Naive B cell (primary cell): Measurements from ENCODE around the gene TTC22. TPM values are rescaled to one million over a fixed set of nuclear protein-coding genes. Genes with fewer than 3 reads are reported as not detected.
A peak's percentile ranks its signal among the peaks of the same experiment; 100 is the strongest.

Experiments
- ATAC-seq, 2 donors: fragments of 150-1000 bp; cut with Tn5 transposase; 2 replicates each; pipeline ENCODE4 v1.10.0; 2021; ENCODE audit warnings: low read depth in 2 of 2, mild to moderate bottlenecking in 2 of 2, moderate library complexity in 2 of 2
- DNase-seq: peaks from one replicate; pipeline ENCODE4 v3.0.0; 2022
- H3K27ac Mint-ChIP-seq, 6 donors: one replicate each; pipeline ENCODE4 v1.8.0; 2020 to 2022; ENCODE audit warnings: mild to moderate bottlenecking in 6 of 6, mixed read lengths in 6 of 6, moderate library complexity in 5 of 6, inconsistent platforms in 2 of 6
- H3K27me3 Mint-ChIP-seq, 3 donors: one replicate each; pipeline ENCODE4 v1.8.0; 2021 to 2022; ENCODE audit warnings: mixed read lengths in 3 of 3, mild to moderate bottlenecking in 1 of 3
- H3K36me3 Mint-ChIP-seq, 2 donors: one replicate each; pipeline ENCODE4 v1.8.0; 2020 to 2022; ENCODE audit warnings: mixed read lengths in 2 of 2, inconsistent platforms in 1 of 2, mild to moderate bottlenecking in 1 of 2
- H3K4me1 Mint-ChIP-seq, 3 donors: one replicate each; pipeline ENCODE4 v1.8.0; 2020 to 2022; ENCODE audit warnings: mixed read lengths in 3 of 3, inconsistent platforms in 1 of 3, mild to moderate bottlenecking in 1 of 3, moderate library complexity in 1 of 3
- H3K4me3 Mint-ChIP-seq, 8 donors: one replicate each; pipeline ENCODE4 v1.8.0; 2020 to 2022; ENCODE audit warnings: mild to moderate bottlenecking in 8 of 8, mixed read lengths in 8 of 8, moderate library complexity in 8 of 8, inconsistent platforms in 2 of 8
- H3K9me3 Mint-ChIP-seq, 7 donors: one replicate each; pipeline ENCODE4 v1.8.0; 2020 to 2022; ENCODE audit warnings: mixed read lengths in 7 of 7, mild to moderate bottlenecking in 5 of 7, inconsistent platforms in 2 of 7, moderate library complexity in 1 of 7
- polyA plus RNA-seq, 6 donors: library from polyadenylated mRNA; unstranded; fragments of 300-500 nt; fragmentation: Illumina TruSeq; gene quantifications; one replicate each; pipeline ENCODE4 v1.2.3, GENCODE V29; 2021; ENCODE audit warnings: low read depth in 6 of 6

Gene TTC22
- 1 to 10 TPM in 3 of 6 donors, under 1 TPM in 2, not detected in 1; 0.41 to 2.0 (median 1.1) TPM for polyA plus RNA-seq

GRCh38 chr1:54800899-54801759 is at the start of gene TTC22:
TSS of gene TTC22 (minus strand) at chr1:54801323. CDS start at chr1:54801163, 160 bp downstream.
- Mint-ChIP-seq H3K36me3 (no peaks in the 10 kb centered on the region), H3K4me3 (peak within 1 kb of the TSS; percentile 91 to 96 (median 94)), H3K27ac (peak within 1 kb of the TSS in 4 of 6 donors; percentile 75 to 88 (median 82)), H3K27me3 (no peaks in the 10 kb centered on the region), H3K4me1 (peaks cover 30 to 32% (median 31%) of the 10 kb centered on the region in 3 donors), H3K9me3 (no peaks in the 10 kb centered on the region)
- peak; percentile 64 for DNase-seq
- ATAC-seq = peak; percentile 88 to 89

- ATAC-seq = no peak
- DNase-seq = no peak
- Mint-ChIP-seq H3K36me3 (peaks cover 8 to 20% of the 10 kb centered on the region in 2 donors), H3K4me1 (no peaks in the 10 kb centered on the region), H3K9me3 (peaks cover 0 to 4% (median 0%) of the 10 kb centered on the region in 7 donors), H3K27me3 (no peaks in the 10 kb centered on the region), H3K4me3 (no peak overlapping the region), H3K27ac (no peak overlapping the region)
These were observed 49.6 kb upstream of the TTC22 start for GRCh38 chr1:54850737-54851136.

DNA sequence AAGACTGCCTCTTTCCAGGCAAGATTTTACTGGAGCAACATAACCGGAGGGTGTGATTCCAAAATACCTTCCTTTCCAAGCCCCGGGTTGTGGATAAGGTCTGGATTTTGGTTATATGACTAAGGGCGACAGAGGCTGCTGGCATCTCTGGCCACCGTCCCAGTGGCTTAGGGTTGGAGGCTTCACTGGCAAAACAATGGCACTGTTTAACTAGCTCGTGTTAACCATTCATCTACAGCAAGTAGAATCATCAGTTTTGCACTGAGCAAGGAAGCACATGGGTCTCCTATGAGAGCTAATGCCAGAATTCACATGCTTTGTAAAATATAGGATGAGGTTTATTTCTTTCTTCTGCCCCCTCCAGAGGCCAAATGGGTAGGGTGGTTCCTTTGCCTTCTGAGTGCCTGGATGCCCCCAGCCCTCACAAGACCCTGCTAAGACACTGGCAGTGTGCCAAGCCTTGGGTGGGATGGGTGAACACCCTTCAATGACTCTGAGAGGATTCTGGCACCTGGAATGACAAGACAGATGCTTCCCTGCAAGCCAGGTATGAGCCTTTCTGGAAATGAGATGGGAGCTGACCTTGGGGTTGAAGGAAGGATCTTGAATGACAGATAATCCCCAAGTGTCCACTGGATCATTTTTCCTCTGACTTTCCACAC is 49.1 kb upstream of the TTC22 start:
- no peak overlapping the region for H3K27ac Mint-ChIP-seq
- H3K36me3 Mint-ChIP-seq = peaks cover 8 to 20% of the 10 kb centered on the region in 2 donors

DNA sequence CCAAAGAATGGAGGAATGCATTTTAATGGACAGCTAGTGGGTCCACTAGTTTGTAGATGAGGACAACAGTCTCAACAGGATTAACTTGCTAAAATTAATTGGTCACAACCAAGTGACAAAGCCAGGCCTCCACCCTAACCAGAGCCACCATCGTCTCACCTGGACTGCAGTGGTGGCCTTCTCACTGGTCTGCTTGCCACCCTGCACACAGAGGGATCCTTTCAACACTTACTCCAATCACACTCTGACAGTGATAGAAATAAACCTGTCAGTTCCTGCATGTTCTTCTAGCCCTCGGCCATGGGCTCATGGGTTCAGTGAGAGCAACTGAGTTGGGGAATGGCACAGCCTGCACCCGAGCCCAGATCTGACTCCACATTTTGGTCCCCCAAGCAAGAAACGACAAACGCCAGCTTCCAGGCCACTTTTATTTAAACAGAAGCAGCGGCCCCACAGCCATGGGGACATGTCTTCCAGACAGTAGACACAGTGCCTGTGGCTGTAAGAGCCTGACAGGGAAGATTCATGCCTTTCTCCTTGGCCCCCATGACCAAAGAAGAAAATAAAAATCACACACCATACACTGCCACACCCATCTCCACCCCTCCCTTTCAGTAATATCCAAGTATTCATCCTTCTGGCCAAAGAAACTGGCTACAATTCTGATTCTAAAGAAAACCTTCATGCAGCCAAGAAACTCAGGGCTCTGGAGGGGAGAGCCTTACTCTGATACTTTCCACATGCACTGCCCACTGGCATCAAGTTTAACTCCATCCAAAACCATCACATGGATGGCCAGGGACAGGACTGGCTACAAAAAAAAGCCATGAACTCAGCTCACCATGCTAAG is 48.3 kb upstream of the TTC22 start:
- Mint-ChIP-seq H3K27me3 (no peaks in the 10 kb centered on the region), H3K27ac (no peak overlapping the region), H3K4me3 (no peak overlapping the region), H3K4me1 (no peaks in the 10 kb centered on the region), H3K36me3 (peaks cover 8 to 20% of the 10 kb centered on the region in 2 donors), H3K9me3 (peaks cover 0 to 4% (median 0%) of the 10 kb centered on the region in 7 donors)
- no peak for ATAC-seq
- no peak for DNase-seq

More for the DNA sequence above, 49.1 kb upstream of the TTC22 start:
- no peak for ATAC-seq
- peaks cover 0 to 4% (median 0%) of the 10 kb centered on the region in 7 donors for H3K9me3 Mint-ChIP-seq
- H3K4me3 Mint-ChIP-seq = no peak overlapping the region
- no peaks in the 10 kb centered on the region for H3K27me3 Mint-ChIP-seq
- no peaks in the 10 kb centered on the region for H3K4me1 Mint-ChIP-seq
- no peak for DNase-seq

DNA sequence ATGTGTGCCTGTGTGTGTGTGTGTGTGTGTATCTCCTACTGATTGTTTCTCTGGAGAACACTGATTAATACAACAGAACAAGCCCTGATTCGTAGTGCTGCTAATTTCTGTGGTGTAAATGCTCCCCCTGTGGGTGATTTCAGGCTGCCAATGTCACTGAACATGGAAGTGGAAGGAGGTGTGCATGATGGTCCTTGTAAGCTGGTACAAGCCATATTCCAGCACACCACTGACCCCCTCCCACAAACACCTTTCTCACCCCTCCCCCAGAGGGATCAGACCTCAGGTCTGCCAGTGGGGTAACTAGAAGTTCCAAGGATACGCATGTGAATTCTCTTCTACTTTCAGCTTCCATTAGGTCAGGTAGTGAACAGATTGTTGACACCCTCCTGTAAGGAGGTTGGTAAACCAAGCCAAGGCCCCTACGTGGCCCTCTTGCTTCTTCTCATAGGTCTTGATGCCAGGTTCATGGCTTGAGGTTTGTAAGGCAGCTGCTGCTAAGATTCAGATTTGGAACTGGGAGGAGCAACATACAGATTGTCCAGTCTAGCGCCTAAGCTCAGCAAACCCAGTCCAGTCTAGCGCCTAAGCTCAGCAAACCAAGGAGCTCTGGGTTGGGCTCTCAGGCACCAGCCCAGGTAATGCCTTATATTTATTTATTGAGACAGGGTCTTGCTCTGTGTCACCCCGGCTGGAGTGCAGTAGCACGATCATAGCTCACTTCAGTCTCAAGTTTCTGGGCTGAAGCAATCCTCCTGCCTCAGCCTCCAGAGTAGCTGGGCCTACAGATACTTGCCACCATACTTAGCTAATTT is 47.2 kb upstream of the TTC22 start:
- H3K4me3 Mint-ChIP-seq = no peak overlapping the region
- peaks cover 8 to 20% of the 10 kb centered on the region in 2 donors for H3K36me3 Mint-ChIP-seq
- H3K27ac Mint-ChIP-seq = no peak overlapping the region
- peaks cover 0 to 4% (median 0%) of the 10 kb centered on the region in 7 donors for H3K9me3 Mint-ChIP-seq
- no peak for DNase-seq
- H3K27me3 Mint-ChIP-seq = no peaks in the 10 kb centered on the region
- ATAC-seq = no peak
- H3K4me1 Mint-ChIP-seq = no peaks in the 10 kb centered on the region

DNA sequence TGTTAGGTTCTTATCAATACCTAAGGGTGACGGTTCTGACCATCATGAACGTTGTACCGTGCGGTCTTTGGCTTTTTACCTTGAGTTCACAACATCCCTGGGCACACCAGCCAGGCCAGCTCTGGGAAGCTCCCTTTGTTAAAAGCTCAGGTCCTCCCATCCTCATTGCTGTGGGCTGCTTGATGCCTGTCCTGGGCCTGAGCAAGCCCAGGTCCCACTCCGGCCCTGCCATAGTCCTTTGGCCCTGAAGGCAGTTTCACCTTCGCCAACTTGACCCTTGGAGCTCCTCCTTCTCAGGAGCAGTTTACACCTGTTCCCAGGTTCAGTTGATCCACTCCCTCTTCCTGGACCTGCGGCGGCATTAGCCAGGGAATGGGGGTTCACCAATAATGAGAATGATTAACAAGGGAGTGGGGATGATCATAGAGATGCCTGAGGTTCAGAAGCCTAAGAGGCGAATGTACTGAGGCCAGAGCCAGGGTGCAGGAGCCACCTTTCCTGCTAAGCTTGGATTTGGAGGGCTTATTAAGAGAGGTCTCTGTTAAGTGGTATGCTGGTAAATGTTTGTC is 45.7 kb upstream of the TTC22 start:
- Mint-ChIP-seq H3K27ac (no peak overlapping the region), H3K27me3 (no peaks in the 10 kb centered on the region), H3K9me3 (peaks cover 0 to 4% (median 0%) of the 10 kb centered on the region in 7 donors), H3K4me3 (no peak overlapping the region), H3K4me1 (no peaks in the 10 kb centered on the region), H3K36me3 (peaks cover 3 to 20% of the 10 kb centered on the region in 2 donors)
- ATAC-seq = no peak
- DNase-seq = no peak

- no peak overlapping the region for H3K27ac Mint-ChIP-seq
- DNase-seq = no peak
These were observed 45.2 kb upstream of the TTC22 start for GRCh38 chr1:54846301-54846700.

DNA sequence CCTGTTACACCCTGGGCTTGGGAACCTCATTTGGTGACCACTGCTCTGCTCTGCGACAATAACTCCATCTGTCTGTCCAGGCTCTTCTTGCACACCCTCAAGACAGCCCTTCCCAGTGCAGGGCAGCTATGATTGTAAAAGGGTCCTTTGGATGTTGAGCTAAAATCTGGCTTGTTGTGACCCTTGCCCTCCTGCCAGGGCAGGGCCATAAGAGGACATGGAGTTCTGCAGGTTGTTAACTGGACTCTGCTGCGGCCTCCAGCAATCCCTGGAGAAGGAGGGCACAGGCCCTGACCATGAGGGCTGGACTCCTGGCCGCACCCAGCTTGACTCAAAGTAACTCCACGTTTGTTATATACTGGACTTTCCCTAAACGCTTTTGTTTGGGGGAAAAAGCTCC is 44.6 kb upstream of the TTC22 start:
- no peaks in the 10 kb centered on the region for H3K4me1 Mint-ChIP-seq
- H3K4me3 Mint-ChIP-seq = no peak overlapping the region
- H3K9me3 Mint-ChIP-seq = peaks cover 0 to 4% (median 0%) of the 10 kb centered on the region in 7 donors
- H3K27ac Mint-ChIP-seq = no peak overlapping the region
- peaks cover 0 to 4% (median 0%) of the 10 kb centered on the region in 3 donors for H3K27me3 Mint-ChIP-seq
- DNase-seq (no peak), ATAC-seq (no peak)
- peaks cover 0 to 20% of the 10 kb centered on the region in 2 donors for H3K36me3 Mint-ChIP-seq

More at GRCh38 chr1:54846301-54846700, 45.2 kb upstream of the TTC22 start:
- H3K36me3 Mint-ChIP-seq = peaks cover 0 to 20% of the 10 kb centered on the region in 2 donors
- H3K9me3 Mint-ChIP-seq = peaks cover 0 to 4% (median 0%) of the 10 kb centered on the region in 7 donors
- no peak overlapping the region for H3K4me3 Mint-ChIP-seq
- H3K4me1 Mint-ChIP-seq = no peaks in the 10 kb centered on the region
- H3K27me3 Mint-ChIP-seq = no peaks in the 10 kb centered on the region
- no peak for ATAC-seq

DNA sequence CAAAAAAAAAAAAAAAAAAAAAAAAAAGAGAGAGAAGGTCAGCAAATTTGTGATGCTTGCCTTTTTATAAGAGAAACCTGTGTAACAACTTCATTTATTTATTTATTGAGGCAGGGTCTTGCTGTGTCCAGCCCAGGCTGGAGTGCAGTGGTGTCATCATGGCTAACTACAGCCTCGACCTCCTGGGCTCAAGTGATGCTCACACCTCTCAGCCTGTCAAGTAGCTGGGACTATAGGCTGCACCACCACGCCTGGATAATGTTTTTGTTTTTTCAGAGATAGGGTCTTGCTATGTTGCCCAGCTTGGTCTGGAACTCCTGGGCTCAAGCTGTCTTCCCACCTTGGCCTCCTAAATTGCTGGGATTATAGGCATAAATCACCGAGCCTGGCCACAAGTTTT is 43.4 kb upstream of the TTC22 start:
- Mint-ChIP-seq H3K27me3 (peaks cover 0 to 5% (median 0%) of the 10 kb centered on the region in 3 donors), H3K27ac (no peak overlapping the region), H3K36me3 (peaks cover 0 to 13% of the 10 kb centered on the region in 2 donors), H3K4me3 (no peak overlapping the region), H3K4me1 (no peaks in the 10 kb centered on the region), H3K9me3 (peaks cover 0 to 4% (median 0%) of the 10 kb centered on the region in 7 donors)
- DNase-seq = no peak
- ATAC-seq = no peak

- no peak for DNase-seq
- no peak overlapping the region for H3K27ac Mint-ChIP-seq
- peaks cover 0 to 5% (median 5%) of the 10 kb centered on the region in 3 donors for H3K27me3 Mint-ChIP-seq
- peaks cover 0 to 4% (median 0%) of the 10 kb centered on the region in 7 donors for H3K9me3 Mint-ChIP-seq
- peaks cover 0 to 4% of the 10 kb centered on the region in 2 donors for H3K36me3 Mint-ChIP-seq
- no peak overlapping the region for H3K4me3 Mint-ChIP-seq
- no peaks in the 10 kb centered on the region for H3K4me1 Mint-ChIP-seq
- ATAC-seq = no peak
These were observed 42.3 kb upstream of the TTC22 start for GRCh38 chr1:54843449-54843848.

DNA sequence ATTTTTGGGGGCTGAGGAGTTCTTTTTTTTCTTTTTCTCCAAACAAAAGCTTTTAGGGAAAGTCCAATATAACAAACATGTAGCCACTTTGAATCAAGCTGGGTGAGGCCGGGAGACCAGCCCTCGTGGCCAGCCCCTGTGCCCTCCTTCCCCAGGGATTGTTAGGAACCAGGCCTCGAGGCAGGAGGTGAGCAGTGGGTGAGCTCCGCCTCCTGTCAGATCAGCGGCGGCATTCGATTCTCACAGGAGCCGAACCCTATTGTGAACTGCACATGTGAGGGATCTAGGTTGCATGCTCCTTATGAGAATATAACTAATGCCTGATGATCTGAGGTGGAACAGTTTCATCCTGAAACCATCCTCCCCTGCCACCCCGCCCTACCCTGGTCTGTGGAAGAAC is 41.8 kb upstream of the TTC22 start:
- H3K36me3 Mint-ChIP-seq = peaks cover 0 to 4% of the 10 kb centered on the region in 2 donors
- H3K27ac Mint-ChIP-seq = no peak overlapping the region
- no peak for ATAC-seq
- no peaks in the 10 kb centered on the region for H3K4me1 Mint-ChIP-seq
- H3K27me3 Mint-ChIP-seq = peaks cover 0 to 6% (median 5%) of the 10 kb centered on the region in 3 donors
- peak overlapping the region in 1 of 8 donors; percentile 55 for H3K4me3 Mint-ChIP-seq
- DNase-seq = no peak
- peaks cover 0 to 4% (median 0%) of the 10 kb centered on the region in 7 donors for H3K9me3 Mint-ChIP-seq
